Skeletal muscle tissue (tissue), 4 donors: ENCODE measurements around the gene FGFR1OP2. TPM values are rescaled to one million over a fixed set of nuclear protein-coding genes. Genes with fewer than 3 reads are reported as not detected.
A peak's percentile ranks its signal among the peaks of the same experiment; 100 is the strongest.

Experiments used
- H3K27ac ChIP-seq: one replicate; pipeline ENCODE4 v1.7.0; 2013; ENCODE audit warnings: mild to moderate bottlenecking, low read depth, low read length, inconsistent platforms
- H3K27me3 ChIP-seq, 3 donors: one replicate each; pipeline ENCODE4 v1.7.0; 2013; ENCODE audit warnings: low read length in 3 of 3; ENCODE audit not compliant: control insufficient read depth in 3 of 3, insufficient read depth in 3 of 3
- H3K36me3 ChIP-seq, 3 donors: one replicate each; pipeline ENCODE4 v1.7.0; 2013; ENCODE audit warnings: low read length in 3 of 3; ENCODE audit not compliant: control insufficient read depth in 3 of 3, insufficient read depth in 3 of 3
- H3K4me1 ChIP-seq, 3 donors: one replicate each; pipeline ENCODE4 v1.7.0; 2013; ENCODE audit warnings: low read length in 3 of 3, mild to moderate bottlenecking in 3 of 3; ENCODE audit not compliant: control insufficient read depth in 3 of 3, insufficient read depth in 3 of 3
- H3K4me3 ChIP-seq, 3 donors: one replicate each; pipeline ENCODE4 v1.7.0; 2013; ENCODE audit warnings: low read length in 3 of 3
- H3K9ac ChIP-seq, 3 donors: one replicate each; pipeline ENCODE4 v1.7.0; 2013; ENCODE audit warnings: low read length in 3 of 3, mild to moderate bottlenecking in 3 of 3, moderate library complexity in 2 of 3, low read depth in 1 of 3
- H3K9me3 ChIP-seq, 3 donors: one replicate each; pipeline ENCODE4 v1.7.0; 2013; ENCODE audit warnings: low read length in 3 of 3; ENCODE audit not compliant: control insufficient read depth in 3 of 3
- total RNA-seq: library from RNA; depleted of rRNA; stranded (reverse); fragments of >200 nt; gene quantifications from one replicate; pipeline ENCODE4 v1.2.3, GENCODE V29; 2014
- donor health status: Osteomylitis.

The FGFR1OP2 gene
- total RNA-seq, 1 donor from 2014 or later, result 23.5 TPM

DNA sequence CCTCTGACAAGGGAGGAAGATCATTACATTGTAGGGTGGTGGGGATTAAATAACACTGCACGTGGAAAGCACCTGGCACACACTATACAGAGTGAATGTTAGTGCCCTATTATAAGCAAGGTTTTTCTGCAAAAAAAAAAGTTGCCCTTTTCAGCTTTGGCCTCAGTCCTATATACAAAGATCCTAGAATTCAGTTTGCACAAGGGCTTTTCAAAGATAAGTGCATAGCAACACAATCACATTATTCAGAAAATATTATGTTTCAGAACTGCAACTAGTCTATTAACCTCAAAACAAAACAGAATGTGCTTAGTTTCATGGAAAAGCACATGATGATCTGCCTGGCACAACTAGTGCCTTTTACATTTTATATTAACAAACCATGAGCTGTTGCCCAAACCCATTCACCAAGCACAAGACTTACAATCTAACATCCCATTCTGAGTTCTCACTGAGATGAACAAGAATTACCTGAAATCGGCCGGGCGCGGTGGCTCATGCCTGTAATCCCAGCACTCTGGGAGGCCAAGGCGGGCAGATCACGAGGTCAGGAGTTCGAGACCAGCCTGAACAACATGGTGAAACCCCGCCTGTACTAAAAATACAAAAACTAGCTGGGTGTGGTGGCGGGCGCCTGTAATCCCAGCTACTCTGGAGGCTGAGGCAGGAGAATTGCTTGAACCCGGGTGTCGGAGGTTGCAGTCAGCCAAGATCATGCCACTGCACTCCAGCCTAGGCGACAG is 74.1 kb downstream of the FGFR1OP2 start:
- H3K27ac ChIP-seq, result no peak overlapping the region
- peaks cover 10 to 28% (median 20%) of the 10 kb centered on the region in 3 donors for H3K4me1 ChIP-seq
- H3K9ac ChIP-seq, result no peak overlapping the region
- no peak overlapping the region for H3K4me3 ChIP-seq
- H3K36me3 ChIP-seq, result no peaks in the 10 kb centered on the region
- H3K9me3 ChIP-seq, result no peaks in the 10 kb centered on the region
- no peaks in the 10 kb centered on the region for H3K27me3 ChIP-seq

DNA sequence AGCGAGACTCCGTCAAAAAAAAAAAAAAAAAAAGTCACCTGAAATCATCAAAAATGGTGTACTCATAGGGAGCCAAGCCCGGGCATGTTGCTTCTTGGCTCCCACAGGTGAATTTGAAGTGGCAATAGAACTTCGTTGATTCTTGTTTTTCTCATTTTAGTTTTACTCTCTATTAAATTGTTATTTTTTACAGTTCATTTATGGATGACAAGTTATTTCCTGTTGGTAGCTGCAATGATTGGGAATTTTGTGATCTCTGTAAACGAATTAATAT is 74.6 kb downstream of the FGFR1OP2 start:
- Histone ChIP-seq H3K36me3 (no peaks in the 10 kb centered on the region), H3K9ac (no peak overlapping the region), H3K27ac (no peak overlapping the region), H3K9me3 (no peaks in the 10 kb centered on the region), H3K4me3 (no peak overlapping the region), H3K4me1 (peaks cover 10 to 28% (median 20%) of the 10 kb centered on the region in 3 donors), H3K27me3 (no peaks in the 10 kb centered on the region)

DNA sequence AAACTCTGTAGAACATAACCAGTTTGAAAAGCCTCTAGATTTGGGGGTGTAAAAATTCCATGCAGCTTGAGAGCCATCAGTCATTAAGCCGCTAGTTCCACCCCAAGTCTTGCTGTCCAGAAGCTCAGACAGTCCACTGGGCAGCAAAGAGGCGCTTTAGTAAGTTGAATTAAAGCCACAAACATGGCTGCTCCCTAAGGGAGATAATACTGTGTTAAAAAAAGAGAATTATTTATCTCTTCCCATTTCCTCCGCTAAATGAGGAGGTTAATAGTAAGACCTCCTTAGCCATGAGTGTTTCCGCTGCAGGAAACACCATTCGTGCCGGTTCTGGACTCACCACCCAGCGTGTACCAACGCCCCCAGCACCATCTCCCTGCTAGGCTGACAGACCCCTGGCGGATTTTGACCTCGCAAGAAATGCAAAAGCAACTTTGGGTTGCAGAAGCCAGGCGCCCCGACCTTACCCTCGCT is 75.4 kb downstream of the FGFR1OP2 start:
- Histone ChIP-seq H3K4me1 (peaks cover 10 to 28% (median 20%) of the 10 kb centered on the region in 3 donors), H3K27me3 (no peaks in the 10 kb centered on the region), H3K27ac (peak overlapping the region; percentile 90), H3K36me3 (no peaks in the 10 kb centered on the region), H3K4me3 (peak overlapping the region; percentile 86 to 95 (median 89)), H3K9ac (peak overlapping the region; percentile 81 to 93 (median 88)), H3K9me3 (no peaks in the 10 kb centered on the region)

DNA sequence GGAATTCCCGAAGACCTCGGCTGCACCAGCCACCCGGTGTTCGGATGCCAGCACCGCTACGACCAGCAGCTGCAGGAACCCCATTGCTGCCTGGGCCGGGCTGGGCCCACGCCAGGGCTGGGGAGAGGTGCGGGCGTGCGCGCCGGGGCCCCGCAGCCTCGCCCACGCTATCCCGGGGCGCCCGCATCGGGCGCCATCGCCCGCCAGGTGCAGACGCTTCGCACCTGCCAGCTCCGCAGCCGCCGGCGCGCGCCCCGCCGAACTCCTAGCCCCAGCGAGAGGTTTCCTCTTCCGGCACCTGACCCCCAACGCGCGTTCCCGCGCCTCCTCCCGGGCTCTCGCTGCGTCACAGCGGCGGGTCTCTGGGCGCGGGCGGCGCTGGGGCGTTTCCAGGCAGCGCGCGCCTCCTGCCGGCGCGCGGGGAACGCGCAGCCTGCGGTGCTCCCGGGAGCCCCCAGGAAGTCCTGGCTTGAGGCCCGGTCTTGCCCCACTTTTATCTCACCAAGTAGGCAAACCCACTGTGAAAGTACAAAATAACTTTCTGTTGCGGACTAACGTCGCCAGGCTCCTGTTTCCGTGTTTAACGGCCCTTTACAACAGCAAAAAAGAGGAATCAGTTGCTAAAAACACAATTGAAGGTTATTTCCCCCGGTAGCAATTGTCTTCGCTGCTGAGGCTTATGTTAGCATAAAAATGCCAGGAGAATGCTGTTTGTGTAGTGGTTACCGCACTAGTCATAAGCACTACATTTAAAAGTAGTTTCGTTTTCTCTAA is 76.0 kb downstream of the FGFR1OP2 start, which contains the start of gene TM7SF3:
Gene TM7SF3, minus strand, starts transcription at position 300 of the 774 bp plus-strand sequence. Its CDS starts 216 bp downstream, at position 84.
- peaks cover 10 to 28% (median 20%) of the 10 kb centered on the region in 3 donors for H3K4me1 ChIP-seq
- peak within 1 kb of the TSS; percentile 90 for H3K27ac ChIP-seq
- no peaks in the 10 kb centered on the region for H3K27me3 ChIP-seq
- peak within 1 kb of the TSS; percentile 86 to 95 (median 89) for H3K4me3 ChIP-seq
- no peaks in the 10 kb centered on the region for H3K9me3 ChIP-seq
- no peaks in the 10 kb centered on the region for H3K36me3 ChIP-seq
- peak within 1 kb of the TSS; percentile 81 to 93 (median 88) for H3K9ac ChIP-seq

DNA sequence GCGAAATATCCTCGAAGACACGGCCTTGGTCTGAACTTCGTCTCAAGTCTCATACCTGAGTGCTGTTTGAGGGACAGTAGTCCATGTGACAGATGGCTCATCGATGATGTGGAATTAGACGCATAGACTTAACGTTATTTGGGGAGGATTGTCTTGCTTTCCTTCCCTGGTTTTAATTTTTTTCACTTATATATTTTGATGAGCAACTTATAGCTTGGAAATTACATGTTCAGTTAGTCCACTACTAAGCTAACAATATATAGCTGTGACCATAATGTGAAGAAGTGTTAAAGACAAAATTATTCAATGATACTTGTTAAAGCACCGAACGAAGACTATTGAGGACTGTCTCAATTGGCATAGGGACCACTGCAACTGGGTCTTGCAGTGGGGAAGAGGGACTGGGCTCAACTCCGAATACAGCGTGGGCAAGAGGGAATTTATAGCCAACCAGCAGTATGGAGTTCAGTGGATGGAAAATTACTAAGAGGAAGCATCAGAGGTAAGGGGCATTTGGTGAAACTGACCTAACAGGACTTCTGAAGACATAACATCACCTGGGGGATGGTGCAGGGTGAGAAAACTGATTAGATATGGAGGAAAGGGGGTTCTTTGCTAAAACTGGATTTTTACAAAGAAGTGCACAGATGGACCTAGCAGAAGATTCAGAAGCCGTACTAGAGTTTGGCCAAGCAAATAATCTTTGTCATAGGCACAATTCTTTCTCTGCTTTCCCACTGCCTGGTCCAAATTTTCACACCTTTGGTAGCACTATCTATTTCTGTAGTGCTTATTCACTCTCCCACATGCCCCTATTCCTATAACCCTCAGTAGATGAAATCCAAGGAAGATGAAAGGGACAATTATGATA is 76.8 kb downstream of the FGFR1OP2 start:
- Histone ChIP-seq H3K9ac (peak overlapping the region; percentile 81 to 93 (median 86)), H3K4me1 (peaks cover 10 to 28% (median 20%) of the 10 kb centered on the region in 3 donors), H3K27me3 (no peaks in the 10 kb centered on the region), H3K27ac (peak overlapping the region; percentile 90), H3K36me3 (no peaks in the 10 kb centered on the region), H3K9me3 (no peaks in the 10 kb centered on the region), H3K4me3 (peak overlapping the region; percentile 86 to 95 (median 89))

DNA sequence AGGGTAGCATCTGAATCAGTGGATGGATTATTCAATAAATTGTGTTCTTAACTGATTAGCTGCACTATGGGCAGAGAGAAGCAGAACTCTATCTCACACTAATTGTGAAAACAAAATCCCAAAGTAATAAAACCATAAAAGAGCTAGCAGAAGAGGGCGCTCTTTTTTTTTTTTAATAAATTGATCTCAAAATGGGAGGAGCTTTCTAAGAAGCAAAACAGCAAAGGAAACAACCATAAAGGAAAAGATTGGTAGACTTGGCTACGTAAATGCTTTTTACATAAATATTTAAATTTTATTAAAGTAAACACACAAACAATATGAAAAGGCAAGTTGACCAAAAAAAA is 77.4 kb downstream of the FGFR1OP2 start:
- Histone ChIP-seq H3K27ac (no peak overlapping the region), H3K36me3 (no peaks in the 10 kb centered on the region), H3K4me1 (peaks cover 10 to 28% (median 20%) of the 10 kb centered on the region in 3 donors), H3K9ac (no peak overlapping the region), H3K27me3 (no peaks in the 10 kb centered on the region), H3K9me3 (no peaks in the 10 kb centered on the region), H3K4me3 (no peak overlapping the region)

Other genes starting within 250 kb of the FGFR1OP2 start
- gene ITPR2, start 105.3 kb upstream of the FGFR1OP2 start, total RNA-seq, result 14.6 TPM
- 23.0 TPM for gene INTS13, start 489 bp upstream of the FGFR1OP2 start, total RNA-seq
- 31.8 TPM for gene TM7SF3, start 75.9 kb downstream of the FGFR1OP2 start, total RNA-seq
- gene MED21, start 84.1 kb downstream of the FGFR1OP2 start, total RNA-seq, result 39.1 TPM
- gene C12orf71, start 144.1 kb downstream of the FGFR1OP2 start, total RNA-seq, result not detected